Endothelial cell of umbilical vein (primary cell): ENCODE data around the gene SLC39A5. TPM values are rescaled to one million over a fixed set of nuclear protein-coding genes. Genes with fewer than 3 reads are reported as not detected.

ENCODE experiments used
- BruUV-seq: library from RNA; stranded (reverse); fragments of 400-500 nt; replicated peaks from 2 replicates; lab custom pipeline; 2021; lab: Mats Ljungman, UMichigan
- CTCF ChIA-PET: fragments of 300-600, 350-600 bp; sonication (Branson Sonifier 250); formaldehyde crosslinking; loops from one replicate; lab custom pipeline; 2021; ENCODE audit warnings: antibody characterized with exemption, inconsistent platforms; lab: Charles Lee
- POLR2A ChIA-PET: fragments of 300-600, 350-600 bp; sonication (Branson Sonifier 250); formaldehyde crosslinking; loops from one replicate; lab custom pipeline; 2021; ENCODE audit warnings: antibody characterized with exemption, inconsistent platforms; lab: Charles Lee
- DNase-seq: peaks from one replicate; pipeline ENCODE4 v3.0.0-alpha.2; 2011; ENCODE audit warnings: low read depth, low spot score
- FAIRE-seq: peaks from 2 replicates; lab custom pipeline; 2011; peaks lifted over from hg19 to GRCh38; lab: Jason Lieb, UNC
- H2AFZ ChIP-seq: 2 replicates; pipeline ENCODE4 v1.6.0; 2012; ENCODE audit warnings: low read depth, low read length, control low read depth, inconsistent platforms
- H3K27ac ChIP-seq: 2 replicates; pipeline ENCODE4 v1.5.1; 2011; ENCODE audit warnings: low read depth, mild to moderate bottlenecking, control low read depth, low read length, moderate library complexity; ENCODE audit not compliant: insufficient read depth
- H3K27me3 ChIP-seq, 2 experiments: 2 replicates each; pipeline versions ENCODE4 v1.6.0 to v1.6.1; 2011; ENCODE audit warnings: low read length in 2 of 2, mixed read lengths in 1 of 2; ENCODE audit not compliant: control insufficient read depth in 2 of 2, insufficient read depth in 2 of 2
- H3K36me3 ChIP-seq, 2 experiments: 2 replicates in 1 of 2; 3 replicates in 1 of 2; pipeline ENCODE4 v1.5.1; 2011; ENCODE audit warnings: low read length in 2 of 2, mild to moderate bottlenecking in 1 of 2, moderate library complexity in 1 of 2; ENCODE audit not compliant: control insufficient read depth in 2 of 2, insufficient read depth in 2 of 2; ENCODE audit errors: extremely low read depth in 1 of 2
- H3K4me1 ChIP-seq: 3 replicates; pipeline ENCODE4 v1.5.1; 2011; ENCODE audit warnings: mild to moderate bottlenecking, low read length; ENCODE audit not compliant: control insufficient read depth, insufficient read depth; ENCODE audit errors: extremely low read depth
- H3K4me2 ChIP-seq: 2 replicates; pipeline ENCODE4 v1.6.1; 2011; ENCODE audit warnings: low read length, control low read depth, mixed read lengths; ENCODE audit not compliant: insufficient read depth
- H3K4me3 ChIP-seq, 3 experiments: fragments of 200-600 bp in 1 of 3; sonication (generic), shearing (Covaris generic) in 1 of 3; replicated peaks in 1 of 3; 2 replicates each; pipeline ENCODE4 v1.5.1; 2011 to 2016; ENCODE audit warnings: control low read depth in 3 of 3, low read length in 3 of 3, mild to moderate bottlenecking in 2 of 3, inconsistent platforms in 1 of 3, low read depth in 1 of 3, moderate library complexity in 1 of 3; ENCODE audit not compliant: insufficient read depth in 1 of 3
- H3K79me2 ChIP-seq: 2 replicates; pipeline ENCODE4 v1.6.0; 2012; ENCODE audit warnings: low read length, inconsistent platforms; ENCODE audit not compliant: control insufficient read depth, insufficient read depth
- H3K9ac ChIP-seq: replicated peaks from 2 replicates; pipeline ENCODE3; 2011; ENCODE audit warnings: low read length, control low read depth; ENCODE audit not compliant: insufficient read depth; ENCODE audit errors: extremely low read depth
- H3K9me1 ChIP-seq: replicated peaks from 3 replicates; pipeline ENCODE4 v1.6.0; 2011; ENCODE audit warnings: mild to moderate bottlenecking, low read length; ENCODE audit not compliant: control insufficient read depth, insufficient read depth; ENCODE audit errors: extremely low read depth
- H3K9me3 ChIP-seq: replicated peaks from 2 replicates; pipeline ENCODE4 v1.5.1; 2012; ENCODE audit warnings: low read length, inconsistent platforms; ENCODE audit not compliant: control insufficient read depth, insufficient read depth
- H4K20me1 ChIP-seq: replicated peaks from 2 replicates; pipeline ENCODE3; 2011; ENCODE audit warnings: mild to moderate bottlenecking, low read length; ENCODE audit not compliant: control insufficient read depth, insufficient read depth; ENCODE audit errors: extremely low read depth
- EZH2 ChIP-seq: IDR thresholded peaks from 2 replicates; pipeline ENCODE4 v1.6.1; 2012; ENCODE audit warnings: borderline replicate concordance, low read depth, mild to moderate bottlenecking, moderate library complexity, low read length, inconsistent platforms; ENCODE audit not compliant: severe bottlenecking
- FOS ChIP-seq: IDR thresholded peaks from 2 replicates; pipeline ENCODE4 v1.6.1; 2011; ENCODE audit warnings: mild to moderate bottlenecking, low read length, moderate library complexity, borderline replicate concordance; ENCODE audit not compliant: insufficient read depth
- GATA2 ChIP-seq: IDR thresholded peaks from 2 replicates; pipeline ENCODE4 v1.7.0; 2011; ENCODE audit warnings: low read depth, mild to moderate bottlenecking, moderate library complexity, mixed read lengths, low read length; ENCODE audit not compliant: insufficient read length, insufficient read depth
- JUN ChIP-seq: IDR thresholded peaks from 2 replicates; pipeline ENCODE4 v1.6.1; 2011; ENCODE audit warnings: borderline replicate concordance, low read depth; ENCODE audit not compliant: insufficient read length, insufficient read depth
- dilution Hi-C: fragments of 300-500 bp; cut with MboI; formaldehyde crosslinking; loops from one replicate; pipeline ENCODE4 v1.15.0; 2019; ENCODE audit warnings: low sequenced_read_pairs; ENCODE audit not compliant: extremely low pct_ligation_motif_present
- intact Hi-C: fragments of 100-400 bp; cut with micrococcal nuclease; formaldehyde crosslinking; loops from one replicate; pipeline ENCODE4 v1.10.0; 2022
- polyA plus RNA-seq, 4 experiments: library from polyadenylated mRNA; depleted of rRNA in 3 of 4; stranded (reverse) in 3 of 4; unstranded in 1 of 4; fragments of >200 nt; gene quantifications; 2 replicates each; pipeline versions ENCODE4 v1.2.1 to v1.2.3, GENCODE V29; 2011 to 2012; ENCODE audit warnings: missing spikeins in 1 of 4
- total RNA-seq: library from RNA; stranded (reverse); gene quantifications from 2 replicates; pipeline ENCODE4 v1.2.3, GENCODE V29; 2021
- TF ChIP-seq, protein P1 (sequence below), 2 donors: IDR thresholded peaks; 1 replicate in 1 of 2; 2 replicates in 1 of 2; pipeline ENCODE4 v1.5.1; 2011; ENCODE audit warnings: low read length in 2 of 2, mild to moderate bottlenecking in 2 of 2, moderate library complexity in 2 of 2, control low read depth in 1 of 2, inconsistent platforms in 1 of 2, low read depth in 1 of 2; ENCODE audit not compliant: insufficient read depth in 1 of 2; ENCODE audit errors: extremely low read depth in 1 of 2

Gene SLC39A5
- total and polyA plus RNA-seq, 2 donors (not counting 3 experiments of a cell fraction or from before 2014, with no cell fraction given): 0.10 TPM; not detected in 1

DNA sequence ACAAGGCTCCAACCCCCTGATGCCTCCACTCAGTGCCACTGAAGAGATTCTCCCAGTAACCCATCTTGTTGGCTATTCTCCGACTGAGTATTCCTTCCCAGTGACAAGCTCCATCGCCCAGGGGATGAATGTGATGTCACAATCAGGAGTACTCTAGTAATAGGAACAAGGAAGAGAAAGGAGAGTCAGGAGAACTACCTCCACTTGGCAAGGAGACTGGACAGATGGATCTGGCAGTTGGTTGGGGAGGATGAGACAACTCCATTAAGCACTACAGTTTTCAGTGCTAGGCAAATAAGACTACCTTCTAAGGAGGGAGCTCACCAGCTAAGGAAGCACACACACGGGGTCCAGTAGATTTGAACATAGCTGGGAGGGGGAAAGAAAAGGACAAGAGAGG is 13.4 kb upstream of the SLC39A5 start:
- Histone ChIP-seq H3K79me2 (peaks cover 28% of the 10 kb centered on the region), H3K4me2 (no peak overlapping the region), H3K9me1 (no peaks in the 10 kb centered on the region), H4K20me1 (no peaks in the 10 kb centered on the region), H3K9me3 (no peaks in the 10 kb centered on the region), H3K4me1 (peaks cover 2% of the 10 kb centered on the region), H3K27ac (no peak overlapping the region), H3K9ac (no peak overlapping the region), H2AFZ (no peak overlapping the region), H3K36me3 (peaks cover 28 to 32% of the 10 kb centered on the region in 2 experiments), H3K4me3 (no peak overlapping the region), H3K27me3 (no peaks in the 10 kb centered on the region)
- POLR2A ChIA-PET: no interaction called here
- intact Hi-C loops: no loop called here
- CTCF ChIA-PET: interaction anchor here (0.6 to 2.1 kb wide), 3 partner anchors 9 to 849 kb away, joined by 3 to 17 read pairs (median 3); no protein-coding TSS in a partner anchor
- no peak for DNase-seq
- no TSS peak for BruUV-seq
- TF ChIP-seq EZH2 (no peak), JUN (no peak)
- dilution Hi-C loops: no loop called here
- FAIRE-seq: no peak

GRCh38 chr12:56219840-56220239 is 10.0 kb upstream of the SLC39A5 start:
- Histone ChIP-seq H3K36me3 (peaks cover 10 to 11% of the 10 kb centered on the region in 2 experiments), H3K4me1 (peaks cover 19% of the 10 kb centered on the region), H4K20me1 (no peaks in the 10 kb centered on the region), H3K9me3 (no peaks in the 10 kb centered on the region), H3K4me3 (no peak overlapping the region), H3K27me3 (no peaks in the 10 kb centered on the region), H3K9ac (no peak overlapping the region), H3K4me2 (no peak overlapping the region), H3K27ac (no peak overlapping the region), H3K79me2 (peaks cover 29% of the 10 kb centered on the region), H2AFZ (no peak overlapping the region), H3K9me1 (no peaks in the 10 kb centered on the region)
- TF ChIP-seq FOS: no peak
- TF ChIP-seq, protein P1, sequence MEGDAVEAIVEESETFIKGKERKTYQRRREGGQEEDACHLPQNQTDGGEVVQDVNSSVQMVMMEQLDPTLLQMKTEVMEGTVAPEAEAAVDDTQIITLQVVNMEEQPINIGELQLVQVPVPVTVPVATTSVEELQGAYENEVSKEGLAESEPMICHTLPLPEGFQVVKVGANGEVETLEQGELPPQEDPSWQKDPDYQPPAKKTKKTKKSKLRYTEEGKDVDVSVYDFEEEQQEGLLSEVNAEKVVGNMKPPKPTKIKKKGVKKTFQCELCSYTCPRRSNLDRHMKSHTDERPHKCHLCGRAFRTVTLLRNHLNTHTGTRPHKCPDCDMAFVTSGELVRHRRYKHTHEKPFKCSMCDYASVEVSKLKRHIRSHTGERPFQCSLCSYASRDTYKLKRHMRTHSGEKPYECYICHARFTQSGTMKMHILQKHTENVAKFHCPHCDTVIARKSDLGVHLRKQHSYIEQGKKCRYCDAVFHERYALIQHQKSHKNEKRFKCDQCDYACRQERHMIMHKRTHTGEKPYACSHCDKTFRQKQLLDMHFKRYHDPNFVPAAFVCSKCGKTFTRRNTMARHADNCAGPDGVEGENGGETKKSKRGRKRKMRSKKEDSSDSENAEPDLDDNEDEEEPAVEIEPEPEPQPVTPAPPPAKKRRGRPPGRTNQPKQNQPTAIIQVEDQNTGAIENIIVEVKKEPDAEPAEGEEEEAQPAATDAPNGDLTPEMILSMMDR (IDR thresholded peaks at IDR 0.05; ENCODE audit: extremely low read depth in 1 of 2, insufficient read depth in 1 of 2, low read depth in 1 of 2, low read length in 2 of 2): no peak
- TF ChIP-seq GATA2: no peak
- DNase-seq (no peak), FAIRE-seq (no peak)
- no TSS peak for BruUV-seq
- POLR2A ChIA-PET: interaction anchor here (3.2 kb wide), 1 partner anchor 23 kb away, joined by 37 read pairs; no protein-coding TSS in a partner anchor
- CTCF ChIA-PET: interaction anchor here (1.3 to 4.0 kb wide), 5 partner anchors 11 to 93 kb away, joined by 3 to 75 read pairs (median 42); partner anchors contain the start of gene SMARCC2
- dilution Hi-C loops (no loop called here), intact Hi-C loops (no loop called here)
